ENCODE data around the gene SLC8B1. TPM values are rescaled to one million over a fixed set of nuclear protein-coding genes. Genes with fewer than 3 reads are reported as not detected.

SLC8B1 gene
- total RNA-seq, 1 experiment from 2014 or later = 8.2 TPM

- POLR2A ChIA-PET (ENCODE audit: low non-redundant PET) = no interaction called here
- Histone ChIP-seq H3K27me3 (replicated peaks; ENCODE audit: insufficient read depth, low read depth, low read length, poor library complexity) (no peaks in the 10 kb centered on the region), H3K4me1 (ENCODE audit: insufficient read depth, low read length, poor library complexity, severe bottlenecking) (no peaks in the 10 kb centered on the region), H3K4me3 (ENCODE audit: low read depth, low read length, poor library complexity, severe bottlenecking) (no peak overlapping the region), H3K36me3 (ENCODE audit: insufficient read depth, low read length, poor library complexity, severe bottlenecking) (no peaks in the 10 kb centered on the region), H3K27ac (ENCODE audit: low read depth, low read length, poor library complexity, severe bottlenecking) (no peak overlapping the region), H3K9me3 (ENCODE audit: low read depth, low read length, poor library complexity, severe bottlenecking) (no peaks in the 10 kb centered on the region)
- BruUV-seq (replicated peaks) = no TSS peak
- TF ChIP-seq EZH2 (IDR thresholded peaks at IDR 0.05; ENCODE audit: borderline replicate concordance, low read depth, low read length, poor library complexity, severe bottlenecking) (no peak), CTCF (conservative IDR thresholded peaks at IDR 0.05; ENCODE audit: low read depth, low read length) (no peak)
- intact Hi-C loops (cut with micrococcal nuclease; ENCODE audit: unreplicated experiment) = no loop called here
- CTCF ChIA-PET = no interaction called here
- DNase-seq (ENCODE audit: low spot score) = no peak
Observed at GRCh38 chr12:113305281-113305856, 29.5 kb downstream of the SLC8B1 start.

- Histone ChIP-seq H3K9me3 (ENCODE audit: low read depth, low read length, poor library complexity, severe bottlenecking) (no peaks in the 10 kb centered on the region), H3K27ac (ENCODE audit: low read depth, low read length, poor library complexity, severe bottlenecking) (no peak overlapping the region), H3K4me1 (ENCODE audit: insufficient read depth, low read length, poor library complexity, severe bottlenecking) (no peaks in the 10 kb centered on the region), H3K36me3 (ENCODE audit: insufficient read depth, low read length, poor library complexity, severe bottlenecking) (no peaks in the 10 kb centered on the region), H3K4me3 (ENCODE audit: low read depth, low read length, poor library complexity, severe bottlenecking) (no peak overlapping the region), H3K27me3 (replicated peaks; ENCODE audit: insufficient read depth, low read depth, low read length, poor library complexity) (no peaks in the 10 kb centered on the region)
- TF ChIP-seq EZH2 (IDR thresholded peaks at IDR 0.05; ENCODE audit: borderline replicate concordance, low read depth, low read length, poor library complexity, severe bottlenecking) (no peak), CTCF (conservative IDR thresholded peaks at IDR 0.05; ENCODE audit: low read depth, low read length) (no peak)
- intact Hi-C loops (cut with micrococcal nuclease; ENCODE audit: unreplicated experiment) = no loop called here
- CTCF ChIA-PET = no interaction called here
- POLR2A ChIA-PET (ENCODE audit: low non-redundant PET) = no interaction called here
- no TSS peak for BruUV-seq (replicated peaks)
- no peak for DNase-seq (ENCODE audit: low spot score)
Observed at GRCh38 chr12:113302886-113303640, 31.8 kb downstream of the SLC8B1 start.

- Histone ChIP-seq H3K9me3 (ENCODE audit: low read depth, low read length, poor library complexity, severe bottlenecking) (no peaks in the 10 kb centered on the region), H3K27me3 (replicated peaks; ENCODE audit: insufficient read depth, low read depth, low read length, poor library complexity) (no peaks in the 10 kb centered on the region), H3K4me1 (ENCODE audit: insufficient read depth, low read length, poor library complexity, severe bottlenecking) (no peaks in the 10 kb centered on the region), H3K4me3 (ENCODE audit: low read depth, low read length, poor library complexity, severe bottlenecking) (no peak overlapping the region), H3K27ac (ENCODE audit: low read depth, low read length, poor library complexity, severe bottlenecking) (no peak overlapping the region), H3K36me3 (ENCODE audit: insufficient read depth, low read length, poor library complexity, severe bottlenecking) (no peaks in the 10 kb centered on the region)
- no TSS peak for BruUV-seq (replicated peaks)
- intact Hi-C loops (cut with micrococcal nuclease; ENCODE audit: unreplicated experiment) = no loop called here
- no peak for DNase-seq (ENCODE audit: low spot score)
- ChIA-PET POLR2A (ENCODE audit: low non-redundant PET) (no interaction called here), CTCF (no interaction called here)
- no peak for TF ChIP-seq CTCF (conservative IDR thresholded peaks at IDR 0.05; ENCODE audit: low read depth, low read length)
- TF ChIP-seq EZH2 (IDR thresholded peaks at IDR 0.05; ENCODE audit: borderline replicate concordance, low read depth, low read length, poor library complexity, severe bottlenecking) = no peak
Observed at GRCh38 chr12:113302466-113302865, 32.4 kb downstream of the SLC8B1 start.
